ENCODE data around the gene DEFB129. TPM values are rescaled to one million over a fixed set of nuclear protein-coding genes. Genes with fewer than 3 reads are reported as not detected.

DEFB129 gene
- total and polyA plus RNA-seq, 2 experiments from 2014 or later, result not detected

DNA sequence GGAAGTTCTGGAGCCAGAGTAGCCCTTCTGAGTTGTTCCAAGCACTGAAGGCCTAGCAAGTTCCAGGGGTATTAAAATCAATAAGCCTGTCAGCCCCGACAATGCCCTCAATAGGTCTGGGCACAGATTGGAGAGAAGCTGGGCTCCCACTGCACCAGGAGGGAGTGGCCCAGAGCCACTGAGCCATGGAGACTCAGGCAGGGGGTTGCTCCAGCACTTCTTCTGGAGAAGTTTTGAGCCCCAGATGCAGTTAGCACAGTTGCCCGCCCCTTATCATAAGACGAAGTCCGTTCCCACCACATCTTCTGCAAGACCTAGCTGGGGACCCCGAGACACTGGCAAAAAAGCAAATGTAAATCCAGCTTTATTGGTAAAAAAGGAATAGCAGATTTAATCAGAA is 43.5 kb downstream of the DEFB129 start (continued):
- TF ChIP-seq CTCF (conservative IDR thresholded peaks at IDR 0.05; ENCODE audit: low read depth in 2 of 2), result no peak

- Mint-ChIP-seq H3K4me3 (no peak overlapping the region), H3K36me3 (ENCODE audit: low read depth) (peaks cover 21% of the 10 kb centered on the region), H3K27me3 (ENCODE audit: insufficient read depth, low read depth, poor library complexity) (peaks cover 21% of the 10 kb centered on the region), H3K27ac (no peak overlapping the region), H3K4me1 (peaks cover 7% of the 10 kb centered on the region), H3K9me3 (peaks cover 5% of the 10 kb centered on the region; the same call in 2 of the 3 replicates)
- Histone ChIP-seq H2AFZ (no peak overlapping the region), H3K36me3 (ENCODE audit: insufficient read depth) (no peaks in the 10 kb centered on the region), H3K9me2 (ENCODE audit: insufficient read depth) (0 out of 2 replicates have a peak, but pooled peaks cover 2% of the 10 kb centered on the region), H4K20me1 (replicated peaks; ENCODE audit: insufficient read depth) (peaks cover 8% of the 10 kb centered on the region), H3K79me2 (replicated peaks; ENCODE audit: insufficient read depth) (no peaks in the 10 kb centered on the region), H3K4me1 (ENCODE audit: insufficient read depth) (0 out of 2 replicates have a peak, but pooled peaks cover 4% of the 10 kb centered on the region), H3K27ac (ENCODE audit: low read depth) (no peak overlapping the region), H3K4me3 (no peak overlapping the region), H3K27me3 (ENCODE audit: insufficient read depth) (peaks cover 15% of the 10 kb centered on the region), H3K4me2 (no peak overlapping the region), H3F3A (replicated peaks; ENCODE audit: low read depth) (no peaks in the 10 kb centered on the region)
- ATAC-seq, result no peak
- no peak for DNase-seq (ENCODE audit: low spot score)
- TF ChIP-seq STAT1 (IDR thresholded peaks at IDR 0.05; ENCODE audit: unreplicated experiment), result no peak
- no peak for TF ChIP-seq ZNF331 (CRISPR knock-in tag; IDR thresholded peaks at IDR 0.05; ENCODE audit: low read depth)
- no peak for TF ChIP-seq ZNF114 (CRISPR knock-in tag; IDR thresholded peaks at IDR 0.05)
- TF ChIP-seq, protein P1, sequence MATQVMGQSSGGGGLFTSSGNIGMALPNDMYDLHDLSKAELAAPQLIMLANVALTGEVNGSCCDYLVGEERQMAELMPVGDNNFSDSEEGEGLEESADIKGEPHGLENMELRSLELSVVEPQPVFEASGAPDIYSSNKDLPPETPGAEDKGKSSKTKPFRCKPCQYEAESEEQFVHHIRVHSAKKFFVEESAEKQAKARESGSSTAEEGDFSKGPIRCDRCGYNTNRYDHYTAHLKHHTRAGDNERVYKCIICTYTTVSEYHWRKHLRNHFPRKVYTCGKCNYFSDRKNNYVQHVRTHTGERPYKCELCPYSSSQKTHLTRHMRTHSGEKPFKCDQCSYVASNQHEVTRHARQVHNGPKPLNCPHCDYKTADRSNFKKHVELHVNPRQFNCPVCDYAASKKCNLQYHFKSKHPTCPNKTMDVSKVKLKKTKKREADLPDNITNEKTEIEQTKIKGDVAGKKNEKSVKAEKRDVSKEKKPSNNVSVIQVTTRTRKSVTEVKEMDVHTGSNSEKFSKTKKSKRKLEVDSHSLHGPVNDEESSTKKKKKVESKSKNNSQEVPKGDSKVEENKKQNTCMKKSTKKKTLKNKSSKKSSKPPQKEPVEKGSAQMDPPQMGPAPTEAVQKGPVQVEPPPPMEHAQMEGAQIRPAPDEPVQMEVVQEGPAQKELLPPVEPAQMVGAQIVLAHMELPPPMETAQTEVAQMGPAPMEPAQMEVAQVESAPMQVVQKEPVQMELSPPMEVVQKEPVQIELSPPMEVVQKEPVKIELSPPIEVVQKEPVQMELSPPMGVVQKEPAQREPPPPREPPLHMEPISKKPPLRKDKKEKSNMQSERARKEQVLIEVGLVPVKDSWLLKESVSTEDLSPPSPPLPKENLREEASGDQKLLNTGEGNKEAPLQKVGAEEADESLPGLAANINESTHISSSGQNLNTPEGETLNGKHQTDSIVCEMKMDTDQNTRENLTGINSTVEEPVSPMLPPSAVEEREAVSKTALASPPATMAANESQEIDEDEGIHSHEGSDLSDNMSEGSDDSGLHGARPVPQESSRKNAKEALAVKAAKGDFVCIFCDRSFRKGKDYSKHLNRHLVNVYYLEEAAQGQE (IDR thresholded peaks at IDR 0.05; ENCODE audit: unreplicated experiment), result no peak
- TF ChIP-seq ZNF462 (CRISPR knock-in tag; IDR thresholded peaks at IDR 0.05), result no peak
- no peak for TF ChIP-seq ETS1 (IDR thresholded peaks at IDR 0.05)
- no peak for TF ChIP-seq POLR2AphosphoS5 (IDR thresholded peaks at IDR 0.05; ENCODE audit: low read depth)
- no peak for TF ChIP-seq JUNB (IDR thresholded peaks at IDR 0.05; ENCODE audit: unreplicated experiment)
- no peak for TF ChIP-seq EZH2 (IDR thresholded peaks at IDR 0.05; ENCODE audit: low read depth, unreplicated experiment)
- no peak for TF ChIP-seq CREB1 (CRISPR knock-in tag; IDR thresholded peaks at IDR 0.05; ENCODE audit: low read depth)
- TF ChIP-seq EZH2phosphoT487 (IDR thresholded peaks at IDR 0.05; ENCODE audit: unreplicated experiment), result no peak
Observed at GRCh38 chr20:271069-271468, 44.0 kb downstream of the DEFB129 start.

All from GM23338 (cell line).